IMR-90 (cell line): ENCODE results near the gene BTNL3. TPM values are rescaled to one million over a fixed set of nuclear protein-coding genes. Genes with fewer than 3 reads are reported as not detected.

Experiments used
- ATAC-seq: fragments of 200-7000 bp; cut with Tn5 transposase; 2 replicates; pipeline ENCODE4 v1.9.1; 2020; ENCODE audit warnings: low read depth, mild to moderate bottlenecking, moderate library complexity
- Bru-seq: library from RNA; stranded (reverse); fragments of 400-500 nt; gene quantifications from one replicate; lab custom pipeline; 2021; lab: Mats Ljungman, UMichigan
- BruChase-seq, 2 experiments: library from RNA; stranded (reverse); fragments of 400-500 nt; gene quantifications; one replicate each; lab custom pipeline; 2021; lab: Mats Ljungman, UMichigan
- BruUV-seq: library from RNA; stranded (reverse); fragments of 400-500 nt; replicated peaks from 2 replicates; lab custom pipeline; 2021; lab: Mats Ljungman, UMichigan
- CTCF ChIA-PET: fragments of 300-600 bp; formaldehyde crosslinking; extraction: SDS; loops from one replicate; lab custom pipeline; 2021; ENCODE audit warnings: antibody characterized with exemption; lab: Yijun Ruan, JAX
- POLR2A ChIA-PET: fragments of 300-600 bp; sonication (Branson Sonifier 250); formaldehyde crosslinking; loops from one replicate; lab custom pipeline; 2022; ENCODE audit warnings: antibody characterized with exemption; ENCODE audit not compliant: unreplicated experiment; lab: Charles Lee
- DNase-seq: peaks from one replicate; pipeline ENCODE4 v3.0.0; 2013
- H2AFZ ChIP-seq: replicated peaks from 2 replicates; pipeline ENCODE3; 2013; ENCODE audit warnings: low read length, mild to moderate bottlenecking; ENCODE audit not compliant: poor library complexity
- H2AK5ac ChIP-seq: 2 replicates; pipeline ENCODE4 v1.6.1; 2013; ENCODE audit warnings: low read depth, low read length, inconsistent platforms
- H2AK9ac ChIP-seq: replicated peaks from 2 replicates; pipeline ENCODE3; 2013; ENCODE audit warnings: mild to moderate bottlenecking, low read depth, low read length, moderate library complexity; ENCODE audit not compliant: poor library complexity
- H2BK120ac ChIP-seq: 2 replicates; pipeline ENCODE4 v1.6.1; 2013; ENCODE audit warnings: low read depth, low read length, inconsistent platforms
- H2BK15ac ChIP-seq: 3 replicates; pipeline ENCODE4 v1.6.1; 2013; ENCODE audit warnings: low read depth, low read length, inconsistent platforms
- H2BK20ac ChIP-seq: 2 replicates; pipeline ENCODE4 v1.6.1; 2013; ENCODE audit warnings: low read depth, mild to moderate bottlenecking, inconsistent platforms, low read length, moderate library complexity
- H2BK5ac ChIP-seq: 2 replicates; pipeline ENCODE4 v1.6.1; 2013; ENCODE audit warnings: mild to moderate bottlenecking, low read depth, low read length, inconsistent platforms; ENCODE audit not compliant: poor library complexity, severe bottlenecking
- H3K14ac ChIP-seq: replicated peaks from 2 replicates; pipeline ENCODE4 v1.6.1; 2013; ENCODE audit warnings: low read depth, low read length, inconsistent platforms
- H3K18ac ChIP-seq: 2 replicates; pipeline ENCODE4 v1.6.1; 2013; ENCODE audit warnings: low read depth, low read length, control low read depth
- H3K23ac ChIP-seq: 2 replicates; pipeline ENCODE4 v1.6.1; 2013; ENCODE audit warnings: low read depth, low read length, inconsistent platforms
- H3K27ac ChIP-seq: 2 replicates; pipeline ENCODE4 v1.5.1; 2013; ENCODE audit warnings: mild to moderate bottlenecking, control low read depth, low read length; ENCODE audit not compliant: insufficient read depth
- H3K27me3 ChIP-seq: 2 replicates; pipeline ENCODE4 v1.6.1; 2013; ENCODE audit warnings: low read length; ENCODE audit not compliant: control insufficient read depth, insufficient read depth
- H3K36me3 ChIP-seq: 2 replicates; pipeline ENCODE4 v1.6.1; 2013; ENCODE audit warnings: low read length, mixed read lengths; ENCODE audit not compliant: control insufficient read depth, insufficient read depth
- H3K4ac ChIP-seq: 2 replicates; pipeline ENCODE4 v1.6.1; 2013; ENCODE audit warnings: low read depth, low read length, inconsistent platforms
- H3K4me1 ChIP-seq: 2 replicates; pipeline ENCODE4 v1.6.1; 2013; ENCODE audit warnings: low read length, mixed read lengths; ENCODE audit not compliant: control insufficient read depth, insufficient read depth
- H3K4me2 ChIP-seq: 2 replicates; pipeline ENCODE4 v1.6.1; 2013; ENCODE audit warnings: low read depth, mild to moderate bottlenecking, control low read depth, low read length, moderate library complexity
- H3K4me3 ChIP-seq: 2 replicates; pipeline ENCODE4 v1.5.1; 2013; ENCODE audit warnings: low read depth, mild to moderate bottlenecking, control low read depth, low read length, moderate library complexity; ENCODE audit not compliant: insufficient read depth
- H3K56ac ChIP-seq: 2 replicates; pipeline ENCODE4 v1.6.1; 2013; ENCODE audit warnings: low read length, inconsistent platforms; ENCODE audit not compliant: insufficient read depth; ENCODE audit errors: extremely low read depth
- H3K79me1 ChIP-seq, 2 experiments: 2 replicates each; pipeline ENCODE4 v1.6.1; 2013; ENCODE audit warnings: low read length in 2 of 2, inconsistent platforms in 1 of 2, low read depth in 1 of 2
- H3K9ac ChIP-seq: 2 replicates; pipeline ENCODE4 v1.6.1; 2013; ENCODE audit warnings: low read depth, low read length, control low read depth
- H3K9me1 ChIP-seq: 2 replicates; pipeline ENCODE4 v1.6.1; 2013; ENCODE audit warnings: low read length, inconsistent platforms; ENCODE audit not compliant: insufficient read depth
- H3K9me3 ChIP-seq: 2 replicates; pipeline ENCODE4 v1.6.1; 2013; ENCODE audit warnings: low read length; ENCODE audit not compliant: control insufficient read depth, insufficient read depth
- H4K20me1 ChIP-seq: 2 replicates; pipeline ENCODE4 v1.6.1; 2013; ENCODE audit warnings: low read length, inconsistent platforms; ENCODE audit not compliant: insufficient read depth
- H4K5ac ChIP-seq: 2 replicates; pipeline ENCODE4 v1.6.1; 2013; ENCODE audit warnings: mild to moderate bottlenecking, low read depth, low read length, control low read depth
- H4K8ac ChIP-seq, 2 experiments: 2 replicates each; pipeline ENCODE4 v1.6.1; 2013; ENCODE audit warnings: low read depth in 2 of 2, low read length in 2 of 2, control low read depth in 1 of 2, inconsistent platforms in 1 of 2
- H4K91ac ChIP-seq: 2 replicates; pipeline ENCODE4 v1.6.1; 2013; ENCODE audit warnings: low read depth, low read length, inconsistent platforms; ENCODE audit not compliant: insufficient read depth
- USF2 ChIP-seq: fragments of 150-350 bp; IDR thresholded peaks from 2 replicates; pipeline ENCODE4 v1.6.1; 2017; ENCODE audit warnings: mild to moderate bottlenecking, antibody characterized with exemption, low read length, low read depth
- WGBS, 2 experiments: methylation state at CpG; one replicate each; pipeline versions ENCODE4 v1.1.5 to v1.1.7; 2013; ENCODE audit warnings: missing lambda C conversion rate in 2 of 2; ENCODE audit not compliant: insufficient read length in 1 of 2; ENCODE audit errors: extremely low coverage in 2 of 2; 5-methylcytosine and 5-hydroxymethylcytosine counted together
- dilution Hi-C: fragments of 300-500 bp; cut with HindIII; formaldehyde crosslinking; loops from one replicate; pipeline ENCODE4 v1.14.3; 2018; ENCODE audit warnings: low sequenced_read_pairs; ENCODE audit not compliant: unreplicated experiment
- in situ Hi-C: fragments of 300-500 bp; cut with MboI; formaldehyde crosslinking; loops from 3 replicates; pipeline ENCODE4 v1.14.3; 2019; ENCODE audit warnings: low sequenced_read_pairs, inconsistent platforms, mixed read lengths
- intact Hi-C: fragments of 100-400 bp; cut with micrococcal nuclease; formaldehyde crosslinking; loops from 2 replicates; pipeline ENCODE4 v1.10.0; 2022
- long read RNA-seq: library from polyadenylated mRNA; unstranded; transcript quantifications from one replicate; pipeline ENCODE4 v2.0.0, GENCODE V29; 2021; ENCODE audit not compliant: unreplicated experiment
- polyA plus RNA-seq, 3 experiments: library from polyadenylated mRNA; depleted of rRNA; stranded (reverse); fragments of >200 nt; gene quantifications; 2 replicates each; pipeline ENCODE4 v1.2.3, GENCODE V29; 2012; ENCODE audit warnings: low replicate concordance in 1 of 3
- total RNA-seq: library from RNA; depleted of rRNA; stranded (reverse); fragments of >200 nt; gene quantifications from 2 replicates; pipeline ENCODE4 v1.2.3, GENCODE V29; 2012; rRNA removed

Gene BTNL3
- total RNA-seq = not detected in 2 replicates
- not detected in 2 replicates for polyA plus RNA-seq (2012; rRNA removed)
- not detected in 2 replicates for polyA plus RNA-seq (2012; cell fraction: cytosol; rRNA removed)
- not detected in 2 replicates for polyA plus RNA-seq (2012; cell fraction: nucleus; rRNA removed; ENCODE audit: low replicate concordance)
- Bru-seq, nascent RNA = not detected
- BruChase-seq, experiment 1, labeled RNA remaining after a 6-hour chase = not detected
- BruChase-seq, experiment 2, labeled RNA remaining after a 2-hour chase = not detected
- long read RNA-seq = 0 reads

- Histone ChIP-seq H3K23ac (no peak within 1 kb of the TSS), H4K8ac (no peak within 1 kb of the TSS), H2BK20ac (no peak within 1 kb of the TSS), H3K4ac (no peak within 1 kb of the TSS), H4K5ac (no peak within 1 kb of the TSS), H3K18ac (no peak within 1 kb of the TSS), H3K4me3 (no peak within 1 kb of the TSS), H3K27ac (no peak within 1 kb of the TSS), H3K14ac (no peak within 1 kb of the TSS), H2BK5ac (no peak within 1 kb of the TSS), H3K4me2 (no peak within 1 kb of the TSS), H2AFZ (no peak within 1 kb of the TSS), H2BK15ac (no peak within 1 kb of the TSS), H3K9me1 (no peaks in the 10 kb centered on the region), H4K91ac (no peak within 1 kb of the TSS), H3K9me3 (peaks cover 4% of the 10 kb centered on the region), H2AK9ac (no peak within 1 kb of the TSS), H3K9ac (no peak within 1 kb of the TSS), H2AK5ac (no peak within 1 kb of the TSS), H2BK120ac (no peak within 1 kb of the TSS), H3K79me1 (no peaks in the 10 kb centered on the region), H3K56ac (no peak within 1 kb of the TSS), H4K20me1 (no peaks in the 10 kb centered on the region), H3K36me3 (no peaks in the 10 kb centered on the region), H3K27me3 (no peaks in the 10 kb centered on the region), H3K4me1 (no peaks in the 10 kb centered on the region)
- dilution Hi-C loops (no loop called here), in situ Hi-C loops (no loop called here), intact Hi-C loops (no loop called here)
- WGBS, 2 experiments = no CpG with 5 or more reads among the region's 5 CpGs
- ChIA-PET CTCF (no interaction called here), POLR2A (no interaction called here)
- no peak for TF ChIP-seq USF2
- BruUV-seq = no TSS peak
- DNase-seq (no peak), ATAC-seq (no peak)
Observed at GRCh38 chr5:180988592-180988991, at the start of gene BTNL3. Gene BTNL3, plus strand, starts transcription at chr5:180988846. Its CDS starts 183 bp downstream, at chr5:180989029.
